Panc1 (cell line): Measurements from ENCODE around the gene AGBL4. TPM values are rescaled to one million over a fixed set of nuclear protein-coding genes. Genes with fewer than 3 reads are reported as not detected.

Experiments
- ATAC-seq: fragments of 200-7000 bp; cut with Tn5 transposase; 2 replicates; pipeline ENCODE4 v1.9.1; 2020; ENCODE audit warnings: mild to moderate bottlenecking, moderate library complexity
- BruUV-seq: library from RNA; stranded (reverse); fragments of 400-500 nt; replicated peaks from 2 replicates; lab custom pipeline; 2021; lab: Mats Ljungman, UMichigan
- CTCF ChIA-PET: fragments of 300-600 bp; sonication (Branson Sonifier 250); formaldehyde crosslinking; loops from one replicate; lab custom pipeline; 2022; ENCODE audit warnings: antibody characterized with exemption; lab: Charles Lee
- POLR2A ChIA-PET: fragments of 300-600 bp; sonication (Branson Sonifier 250); formaldehyde crosslinking; loops from one replicate; lab custom pipeline; 2022; ENCODE audit warnings: antibody characterized with exemption; lab: Charles Lee
- DNase-seq: peaks from one replicate; pipeline ENCODE4 v3.0.0-alpha.2; 2010; ENCODE audit warnings: low read depth, low spot score
- H3K27ac ChIP-seq: 2 replicates; pipeline ENCODE4 v1.5.1; 2011; ENCODE audit warnings: mild to moderate bottlenecking, low read length, inconsistent platforms
- H3K27me3 ChIP-seq: fragments of 200-500 bp; sonication (Bioruptor generic); 2 replicates; pipeline ENCODE4 v1.6.0; 2014; ENCODE audit warnings: low read length, inconsistent platforms; ENCODE audit not compliant: control insufficient read depth, insufficient read depth
- H3K36me3 ChIP-seq: fragments of 200-500 bp; sonication (Bioruptor generic); 2 replicates; pipeline ENCODE4 v1.5.1; 2014; ENCODE audit warnings: inconsistent platforms, mild to moderate bottlenecking, low read length, moderate library complexity; ENCODE audit not compliant: control insufficient read depth, insufficient read depth
- H3K4me1 ChIP-seq: 2 replicates; pipeline ENCODE4 v1.5.1; 2011; ENCODE audit warnings: inconsistent platforms, mild to moderate bottlenecking, low read length, moderate library complexity; ENCODE audit not compliant: control insufficient read depth, insufficient read depth
- H3K4me3 ChIP-seq, 2 experiments: 2 replicates each; pipeline ENCODE4 v1.5.1; 2011 to 2012; ENCODE audit warnings: low read depth in 2 of 2, low read length in 2 of 2, mild to moderate bottlenecking in 2 of 2, inconsistent platforms in 1 of 2, moderate library complexity in 1 of 2
- H3K9me3 ChIP-seq: fragments of 200-500 bp; sonication (Bioruptor generic); 2 replicates; pipeline ENCODE4 v1.5.1; 2014; ENCODE audit warnings: low read depth, mild to moderate bottlenecking, inconsistent platforms, low read length, moderate library complexity; ENCODE audit not compliant: control insufficient read depth, insufficient read depth
- POLR2AphosphoS5 ChIP-seq: IDR thresholded peaks from 2 replicates; pipeline ENCODE4 v1.6.1; 2012; ENCODE audit warnings: mild to moderate bottlenecking, low read depth, low read length, moderate library complexity
- SIN3A ChIP-seq: IDR thresholded peaks from 2 replicates; pipeline ENCODE4 v1.6.1; 2012; ENCODE audit warnings: low read depth, mild to moderate bottlenecking, low read length, moderate library complexity, borderline replicate concordance; ENCODE audit not compliant: insufficient read depth
- TCF7L2 ChIP-seq: IDR thresholded peaks from 2 replicates; pipeline ENCODE4 v1.6.1; 2011; ENCODE audit warnings: mild to moderate bottlenecking, low read depth, low read length, inconsistent platforms
- in situ Hi-C: cut with HindIII; loops from 2 replicates; pipeline ENCODE4 v1.10.0; 2016; ENCODE audit warnings: low sequenced_read_pairs, low pct_unique_long_range_greater_than_20kb
- intact Hi-C: fragments of 100-400 bp; cut with micrococcal nuclease; formaldehyde crosslinking; loops from one replicate; pipeline ENCODE4 v1.10.0; 2022; ENCODE audit not compliant: unreplicated experiment
- total RNA-seq: library from RNA; stranded (reverse); gene quantifications from one replicate; pipeline ENCODE4 v1.2.1, GENCODE V29; 2021; ENCODE audit not compliant: unreplicated experiment
- TF ChIP-seq, protein P1 (sequence below), 2 experiments: IDR thresholded peaks; 2 replicates each; pipeline ENCODE4 v1.6.1; 2011 to 2012; ENCODE audit warnings: low read depth in 2 of 2, control low read depth in 1 of 2, low read length in 1 of 2, mild to moderate bottlenecking in 1 of 2, moderate library complexity in 1 of 2; ENCODE audit not compliant: insufficient read depth in 1 of 2
- TF ChIP-seq, protein P2 (sequence below): fragments of 450-650 bp; IDR thresholded peaks from 2 replicates; pipeline ENCODE4 v1.5.1; 2017; ENCODE audit warnings: mild to moderate bottlenecking

AGBL4 gene
- total RNA-seq, 1 experiment from 2014 or later: not detected

GRCh38 chr1:49523764-49524163 lies 500.0 kb downstream of the AGBL4 start:
- in situ Hi-C loops (no loop called here), intact Hi-C loops (no loop called here)
- H3K9me3 ChIP-seq: no peaks in the 10 kb centered on the region
- H3K36me3 ChIP-seq: no peaks in the 10 kb centered on the region
- CTCF ChIA-PET: no interaction called here
- no peaks in the 10 kb centered on the region for H3K4me1 ChIP-seq
- BruUV-seq: no TSS peak
- POLR2A ChIA-PET: no interaction called here
- no peak overlapping the region for H3K27ac ChIP-seq
- H3K27me3 ChIP-seq: no peaks in the 10 kb centered on the region
- DNase-seq: no peak
- TF ChIP-seq POLR2AphosphoS5 (no peak), TCF7L2 (no peak), SIN3A (no peak)
- TF ChIP-seq, protein P1, sequence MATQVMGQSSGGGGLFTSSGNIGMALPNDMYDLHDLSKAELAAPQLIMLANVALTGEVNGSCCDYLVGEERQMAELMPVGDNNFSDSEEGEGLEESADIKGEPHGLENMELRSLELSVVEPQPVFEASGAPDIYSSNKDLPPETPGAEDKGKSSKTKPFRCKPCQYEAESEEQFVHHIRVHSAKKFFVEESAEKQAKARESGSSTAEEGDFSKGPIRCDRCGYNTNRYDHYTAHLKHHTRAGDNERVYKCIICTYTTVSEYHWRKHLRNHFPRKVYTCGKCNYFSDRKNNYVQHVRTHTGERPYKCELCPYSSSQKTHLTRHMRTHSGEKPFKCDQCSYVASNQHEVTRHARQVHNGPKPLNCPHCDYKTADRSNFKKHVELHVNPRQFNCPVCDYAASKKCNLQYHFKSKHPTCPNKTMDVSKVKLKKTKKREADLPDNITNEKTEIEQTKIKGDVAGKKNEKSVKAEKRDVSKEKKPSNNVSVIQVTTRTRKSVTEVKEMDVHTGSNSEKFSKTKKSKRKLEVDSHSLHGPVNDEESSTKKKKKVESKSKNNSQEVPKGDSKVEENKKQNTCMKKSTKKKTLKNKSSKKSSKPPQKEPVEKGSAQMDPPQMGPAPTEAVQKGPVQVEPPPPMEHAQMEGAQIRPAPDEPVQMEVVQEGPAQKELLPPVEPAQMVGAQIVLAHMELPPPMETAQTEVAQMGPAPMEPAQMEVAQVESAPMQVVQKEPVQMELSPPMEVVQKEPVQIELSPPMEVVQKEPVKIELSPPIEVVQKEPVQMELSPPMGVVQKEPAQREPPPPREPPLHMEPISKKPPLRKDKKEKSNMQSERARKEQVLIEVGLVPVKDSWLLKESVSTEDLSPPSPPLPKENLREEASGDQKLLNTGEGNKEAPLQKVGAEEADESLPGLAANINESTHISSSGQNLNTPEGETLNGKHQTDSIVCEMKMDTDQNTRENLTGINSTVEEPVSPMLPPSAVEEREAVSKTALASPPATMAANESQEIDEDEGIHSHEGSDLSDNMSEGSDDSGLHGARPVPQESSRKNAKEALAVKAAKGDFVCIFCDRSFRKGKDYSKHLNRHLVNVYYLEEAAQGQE (IDR thresholded peaks at IDR 0.05; ENCODE audit: insufficient read depth in 1 of 2, low read depth in 2 of 2, low read length in 1 of 2): no peak
- TF ChIP-seq, protein P2, sequence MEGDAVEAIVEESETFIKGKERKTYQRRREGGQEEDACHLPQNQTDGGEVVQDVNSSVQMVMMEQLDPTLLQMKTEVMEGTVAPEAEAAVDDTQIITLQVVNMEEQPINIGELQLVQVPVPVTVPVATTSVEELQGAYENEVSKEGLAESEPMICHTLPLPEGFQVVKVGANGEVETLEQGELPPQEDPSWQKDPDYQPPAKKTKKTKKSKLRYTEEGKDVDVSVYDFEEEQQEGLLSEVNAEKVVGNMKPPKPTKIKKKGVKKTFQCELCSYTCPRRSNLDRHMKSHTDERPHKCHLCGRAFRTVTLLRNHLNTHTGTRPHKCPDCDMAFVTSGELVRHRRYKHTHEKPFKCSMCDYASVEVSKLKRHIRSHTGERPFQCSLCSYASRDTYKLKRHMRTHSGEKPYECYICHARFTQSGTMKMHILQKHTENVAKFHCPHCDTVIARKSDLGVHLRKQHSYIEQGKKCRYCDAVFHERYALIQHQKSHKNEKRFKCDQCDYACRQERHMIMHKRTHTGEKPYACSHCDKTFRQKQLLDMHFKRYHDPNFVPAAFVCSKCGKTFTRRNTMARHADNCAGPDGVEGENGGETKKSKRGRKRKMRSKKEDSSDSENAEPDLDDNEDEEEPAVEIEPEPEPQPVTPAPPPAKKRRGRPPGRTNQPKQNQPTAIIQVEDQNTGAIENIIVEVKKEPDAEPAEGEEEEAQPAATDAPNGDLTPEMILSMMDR: no peak
- no peak for ATAC-seq
- H3K4me3 ChIP-seq: no peak overlapping the region

- DNase-seq (no peak), ATAC-seq (no peak)
- ChIA-PET POLR2A (no interaction called here), CTCF (no interaction called here)
- no peaks in the 10 kb centered on the region for H3K9me3 ChIP-seq
- intact Hi-C loops (no loop called here), in situ Hi-C loops (no loop called here)
- no TSS peak for BruUV-seq
- no peaks in the 10 kb centered on the region for H3K27me3 ChIP-seq
- no peak overlapping the region for H3K27ac ChIP-seq
- H3K4me1 ChIP-seq: no peaks in the 10 kb centered on the region
- TF ChIP-seq, protein P1 (IDR thresholded peaks at IDR 0.05; ENCODE audit: insufficient read depth in 1 of 2, low read depth in 2 of 2, low read length in 1 of 2): no peak
- TF ChIP-seq POLR2AphosphoS5: no peak
- TF ChIP-seq, protein P2: no peak
- no peak for TF ChIP-seq TCF7L2
- TF ChIP-seq SIN3A: no peak
- no peak overlapping the region for H3K4me3 ChIP-seq
- H3K36me3 ChIP-seq: no peaks in the 10 kb centered on the region
These were observed 556.8 kb downstream of the AGBL4 start for GRCh38 chr1:49466961-49467360.
